Keratinocyte (primary cell): ENCODE results near the gene PRR19. TPM values are rescaled to one million over a fixed set of nuclear protein-coding genes. Genes with fewer than 3 reads are reported as not detected.

Experiments
- DNase-seq: peaks from one replicate; pipeline ENCODE4 v3.0.0-alpha.2; 2011; ENCODE audit warnings: low read depth, missing footprints, low spot score
- FAIRE-seq: peaks from 2 replicates; lab custom pipeline; 2011; peaks lifted over from hg19 to GRCh38; lab: Jason Lieb, UNC
- H2AFZ ChIP-seq: 2 replicates; pipeline ENCODE4 v1.6.0; 2012; ENCODE audit warnings: low read length, control low read depth, inconsistent platforms; ENCODE audit not compliant: control insufficient read depth
- H3K27ac ChIP-seq: 2 replicates; pipeline ENCODE4 v1.5.1; 2011; ENCODE audit warnings: low read length; ENCODE audit not compliant: control insufficient read depth, insufficient read depth
- H3K27me3 ChIP-seq: 3 replicates; pipeline ENCODE4 v1.6.0; 2011; ENCODE audit warnings: low read length; ENCODE audit not compliant: control insufficient read depth, insufficient read depth; ENCODE audit errors: extremely low read depth
- H3K36me3 ChIP-seq, 2 experiments: 2 replicates in 1 of 2; 3 replicates in 1 of 2; pipeline ENCODE4 v1.5.1; 2011; ENCODE audit warnings: low read length in 2 of 2, mild to moderate bottlenecking in 1 of 2; ENCODE audit not compliant: control insufficient read depth in 2 of 2, insufficient read depth in 2 of 2; ENCODE audit errors: extremely low read depth in 1 of 2
- H3K4me1 ChIP-seq: 3 replicates; pipeline ENCODE4 v1.5.1; 2011; ENCODE audit warnings: low read length; ENCODE audit not compliant: control insufficient read depth, insufficient read depth; ENCODE audit errors: extremely low read depth
- H3K4me2 ChIP-seq: 3 replicates; pipeline ENCODE4 v1.6.0; 2011; ENCODE audit warnings: low read depth, low read length; ENCODE audit not compliant: control insufficient read depth, insufficient read depth; ENCODE audit errors: extremely low read depth
- H3K4me3 ChIP-seq, 3 experiments: fragments of 200-600 bp in 1 of 3; sonication (generic) in 1 of 3; 2 replicates in 2 of 3; 3 replicates in 1 of 3; pipeline ENCODE4 v1.5.1; 2011 to 2016; ENCODE audit warnings: low read length in 3 of 3, mild to moderate bottlenecking in 3 of 3, control low read depth in 2 of 3, inconsistent platforms in 1 of 3, low read depth in 1 of 3, mixed read lengths in 1 of 3, mixed run types in 1 of 3, moderate library complexity in 1 of 3; ENCODE audit not compliant: control insufficient read depth in 2 of 3, insufficient read depth in 2 of 3; ENCODE audit errors: extremely low read depth in 1 of 3
- H3K79me2 ChIP-seq: 2 replicates; pipeline ENCODE4 v1.6.0; 2012; ENCODE audit warnings: low read length; ENCODE audit not compliant: control insufficient read depth, insufficient read depth
- H3K9ac ChIP-seq: 3 replicates; pipeline ENCODE4 v1.6.0; 2011; ENCODE audit warnings: low read length; ENCODE audit not compliant: control insufficient read depth, insufficient read depth; ENCODE audit errors: extremely low read depth
- H3K9me1 ChIP-seq: 3 replicates; pipeline ENCODE4 v1.6.0; 2011; ENCODE audit warnings: low read length; ENCODE audit not compliant: control insufficient read depth, insufficient read depth; ENCODE audit errors: extremely low read depth
- H3K9me3 ChIP-seq: 2 replicates; pipeline ENCODE4 v1.5.1; 2012; ENCODE audit warnings: low read depth, low read length; ENCODE audit not compliant: control insufficient read depth
- H4K20me1 ChIP-seq: 3 replicates; pipeline ENCODE4 v1.6.0; 2011; ENCODE audit warnings: low read length; ENCODE audit not compliant: control insufficient read depth, insufficient read depth; ENCODE audit errors: extremely low read depth
- EZH2 ChIP-seq: IDR thresholded peaks from one replicate; pipeline ENCODE4 v1.6.1; 2012; ENCODE audit warnings: inconsistent platforms, mild to moderate bottlenecking, low read length, moderate library complexity
- dilution Hi-C: fragments of 300-500 bp; cut with MboI; formaldehyde crosslinking; loops from one replicate; pipeline ENCODE4 v1.7.0; 2020; ENCODE audit warnings: low sequenced_read_pairs; ENCODE audit not compliant: extremely low pct_ligation_motif_present
- polyA plus RNA-seq, 5 experiments: library from polyadenylated mRNA; depleted of rRNA in 3 of 5; stranded (reverse) in 3 of 5; stranded (forward) in 1 of 5; unstranded in 1 of 5; fragments of >200 nt; gene quantifications; 1 replicate in 1 of 5; 2 replicates in 3 of 5; 3 replicates in 1 of 5; pipeline versions ENCODE4 v1.2.1 to v1.2.3, GENCODE V29; 2011 to 2012; ENCODE audit warnings: missing spikeins in 2 of 5, low read depth in 1 of 5, low replicate concordance in 1 of 5
- TF ChIP-seq, protein P1 (sequence below), 3 experiments: IDR thresholded peaks in 1 of 3; conservative IDR thresholded peaks in 1 of 3; optimal IDR thresholded peaks in 1 of 3; 2 replicates in 2 of 3; 3 replicates in 1 of 3; pipeline versions ENCODE3 to v1.5.1; 2011; ENCODE audit warnings: low read length in 3 of 3, mild to moderate bottlenecking in 3 of 3, moderate library complexity in 2 of 3, control low read depth in 1 of 3, inconsistent platforms in 1 of 3; ENCODE audit not compliant: insufficient read depth in 2 of 3; ENCODE audit errors: extremely low read depth in 1 of 3

Gene PRR19
- polyA plus RNA-seq, 1 donor (not counting 4 experiments of a cell fraction or from before 2014, with no cell fraction given), result 0.25 TPM

GRCh38 chr19:42303101-42303464, 1.2 kb downstream of the PRR19 start:
- Histone ChIP-seq H3K9me3 (no peaks in the 10 kb centered on the region), H3K27me3 (no peaks in the 10 kb centered on the region), H2AFZ (peak overlapping the region; percentile 56), H3K4me2 (peak overlapping the region; percentile 70), H3K36me3 (peaks cover 0 to 3% of the 10 kb centered on the region in 2 experiments), H3K9ac (peak overlapping the region; percentile 71), H4K20me1 (no peaks in the 10 kb centered on the region), H3K27ac (no peak overlapping the region), H3K4me1 (peaks cover 7% of the 10 kb centered on the region), H3K4me3 (peak overlapping the region in 2 of 3 experiments; percentile 17 to 45), H3K79me2 (no peaks in the 10 kb centered on the region), H3K9me1 (no peaks in the 10 kb centered on the region)
- TF ChIP-seq, protein P1, sequence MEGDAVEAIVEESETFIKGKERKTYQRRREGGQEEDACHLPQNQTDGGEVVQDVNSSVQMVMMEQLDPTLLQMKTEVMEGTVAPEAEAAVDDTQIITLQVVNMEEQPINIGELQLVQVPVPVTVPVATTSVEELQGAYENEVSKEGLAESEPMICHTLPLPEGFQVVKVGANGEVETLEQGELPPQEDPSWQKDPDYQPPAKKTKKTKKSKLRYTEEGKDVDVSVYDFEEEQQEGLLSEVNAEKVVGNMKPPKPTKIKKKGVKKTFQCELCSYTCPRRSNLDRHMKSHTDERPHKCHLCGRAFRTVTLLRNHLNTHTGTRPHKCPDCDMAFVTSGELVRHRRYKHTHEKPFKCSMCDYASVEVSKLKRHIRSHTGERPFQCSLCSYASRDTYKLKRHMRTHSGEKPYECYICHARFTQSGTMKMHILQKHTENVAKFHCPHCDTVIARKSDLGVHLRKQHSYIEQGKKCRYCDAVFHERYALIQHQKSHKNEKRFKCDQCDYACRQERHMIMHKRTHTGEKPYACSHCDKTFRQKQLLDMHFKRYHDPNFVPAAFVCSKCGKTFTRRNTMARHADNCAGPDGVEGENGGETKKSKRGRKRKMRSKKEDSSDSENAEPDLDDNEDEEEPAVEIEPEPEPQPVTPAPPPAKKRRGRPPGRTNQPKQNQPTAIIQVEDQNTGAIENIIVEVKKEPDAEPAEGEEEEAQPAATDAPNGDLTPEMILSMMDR (optimal IDR thresholded peaks at IDR 0.05 in 1 of 3, IDR thresholded peaks at IDR 0.05 in 1 of 3, conservative IDR thresholded peaks at IDR 0.05 in 1 of 3; ENCODE audit: extremely low read depth in 1 of 3, insufficient read depth in 2 of 3, low read length in 3 of 3), result no peak
- no peak for TF ChIP-seq EZH2
- DNase-seq (no peak), FAIRE-seq (no peak)
- dilution Hi-C loops, result no loop called here

- TF ChIP-seq EZH2, result no peak
- TF ChIP-seq, protein P1 (optimal IDR thresholded peaks at IDR 0.05 in 1 of 3, IDR thresholded peaks at IDR 0.05 in 1 of 3, conservative IDR thresholded peaks at IDR 0.05 in 1 of 3; ENCODE audit: extremely low read depth in 1 of 3, insufficient read depth in 2 of 3, low read length in 3 of 3), result no peak
- H3K27me3 ChIP-seq, result no peaks in the 10 kb centered on the region
- H3K36me3 ChIP-seq, result peaks cover 0 to 3% of the 10 kb centered on the region in 2 experiments
- peaks cover 7% of the 10 kb centered on the region for H3K4me1 ChIP-seq
- no peak for FAIRE-seq
- no peak overlapping the region for H3K9ac ChIP-seq
- H3K4me3 ChIP-seq, result no peak overlapping the region
- H3K4me2 ChIP-seq, result no peak overlapping the region
- dilution Hi-C loops, result no loop called here
- no peaks in the 10 kb centered on the region for H3K79me2 ChIP-seq
- DNase-seq, result no peak
- no peak overlapping the region for H2AFZ ChIP-seq
- H4K20me1 ChIP-seq, result no peaks in the 10 kb centered on the region
- H3K27ac ChIP-seq, result no peak overlapping the region
- no peaks in the 10 kb centered on the region for H3K9me1 ChIP-seq
- no peaks in the 10 kb centered on the region for H3K9me3 ChIP-seq
These were observed 1.9 kb downstream of the PRR19 start for GRCh38 chr19:42303876-42304275.
